GM23338 (cell line): ENCODE data around the gene LRRC19. TPM values are rescaled to one million over a fixed set of nuclear protein-coding genes. Genes with fewer than 3 reads are reported as not detected.

Experiments used
- ATAC-seq: fragments of 200-7000 bp; cut with Tn5 transposase; 3 replicates; pipeline ENCODE4 v1.9.1; 2020
- DNase-seq: peaks from one replicate; pipeline ENCODE4 v3.0.0-alpha.2; 2015; ENCODE audit warnings: low spot score
- H2AFZ ChIP-seq: fragments of 200-600 bp; sonication (generic); 2 replicates; pipeline ENCODE4 v1.8.0; 2016; ENCODE audit warnings: antibody characterized with exemption, mild to moderate bottlenecking, moderate library complexity
- H3F3A ChIP-seq: fragments of 200-600 bp; sonication (generic); replicated peaks from 2 replicates; pipeline ENCODE4 v1.8.0; 2017; ENCODE audit warnings: antibody characterized with exemption, mixed run types, low read depth
- H3K27ac ChIP-seq: fragments of 200-600 bp; sonication (generic); 2 replicates; pipeline ENCODE4 v1.6.1; 2016; ENCODE audit warnings: low read depth
- H3K27me3 ChIP-seq: fragments of 200-600 bp; sonication (generic); 2 replicates; pipeline ENCODE4 v1.8.0; 2016; ENCODE audit warnings: mild to moderate bottlenecking, mixed run types, moderate library complexity; ENCODE audit not compliant: insufficient read depth
- H3K36me3 ChIP-seq: fragments of 200-600 bp; sonication (generic); 2 replicates; pipeline ENCODE4 v1.8.0; 2016; ENCODE audit warnings: mild to moderate bottlenecking; ENCODE audit not compliant: insufficient read depth
- H3K4me1 ChIP-seq: fragments of 200-600 bp; sonication (generic); 2 replicates; pipeline ENCODE4 v1.8.0; 2016; ENCODE audit warnings: mild to moderate bottlenecking, moderate library complexity; ENCODE audit not compliant: insufficient read depth
- H3K4me2 ChIP-seq: fragments of 200-600 bp; sonication (generic); 2 replicates; pipeline ENCODE4 v1.7.1; 2017; ENCODE audit warnings: mixed run types
- H3K4me3 ChIP-seq: fragments of 200-600 bp; sonication (generic); 2 replicates; pipeline ENCODE4 v1.6.1; 2016; ENCODE audit warnings: mixed run types
- H3K79me2 ChIP-seq: fragments of 200-600 bp; sonication (generic); replicated peaks from 2 replicates; pipeline ENCODE4 v1.8.0; 2017; ENCODE audit warnings: mild to moderate bottlenecking; ENCODE audit not compliant: insufficient read depth
- H3K9me2 ChIP-seq: fragments of 200-600 bp; sonication (generic); 2 replicates; pipeline ENCODE4 v1.8.0; 2017; ENCODE audit not compliant: insufficient read depth
- H4K20me1 ChIP-seq: fragments of 200-600 bp; sonication (generic); replicated peaks from 2 replicates; pipeline ENCODE4 v1.8.0; 2017; ENCODE audit warnings: mild to moderate bottlenecking; ENCODE audit not compliant: insufficient read depth
- H3K27ac Mint-ChIP-seq: 2 replicates; pipeline ENCODE4 v1.8.0; 2020; ENCODE audit warnings: inconsistent platforms, mild to moderate bottlenecking, moderate library complexity, mixed read lengths
- H3K27me3 Mint-ChIP-seq: 3 replicates; pipeline ENCODE4 v1.8.0; 2022; ENCODE audit warnings: low read depth, mild to moderate bottlenecking, moderate library complexity, mixed read lengths, inconsistent platforms; ENCODE audit not compliant: insufficient read depth, poor library complexity
- H3K36me3 Mint-ChIP-seq: 3 replicates; pipeline ENCODE4 v1.8.0; 2021; ENCODE audit warnings: low read depth, mild to moderate bottlenecking, inconsistent platforms, moderate library complexity, mixed read lengths
- H3K4me1 Mint-ChIP-seq: 3 replicates; pipeline ENCODE4 v1.8.0; 2020; ENCODE audit warnings: mild to moderate bottlenecking, inconsistent platforms, mixed read lengths
- H3K4me3 Mint-ChIP-seq: 3 replicates; pipeline ENCODE4 v1.8.0; 2021; ENCODE audit warnings: moderate library complexity, mild to moderate bottlenecking, inconsistent platforms, mixed read lengths
- H3K9me3 Mint-ChIP-seq: 3 replicates; pipeline ENCODE4 v1.8.0; 2020; ENCODE audit warnings: moderate library complexity, mild to moderate bottlenecking, inconsistent platforms, mixed read lengths
- CREB1 ChIP-seq: fragments of 250-450 bp; sonication (Bioruptor Pico); IDR thresholded peaks from 2 replicates; pipeline ENCODE4 v1.5.0; 2020; ENCODE audit warnings: low read depth, mild to moderate bottlenecking, moderate library complexity
- CTCF ChIP-seq, 2 experiments: fragments of 200-600 bp in 1 of 2; sonication (generic) in 1 of 2; conservative IDR thresholded peaks; 2 replicates each; pipeline versions ENCODE4 v1.5.1 to v1.6.1; 2016 to 2017; ENCODE audit warnings: antibody characterized with exemption in 2 of 2, low read depth in 2 of 2, mild to moderate bottlenecking in 2 of 2, moderate library complexity in 1 of 2
- EZH2 ChIP-seq: fragments of 200-600 bp; sonication (generic); IDR thresholded peaks from one replicate; pipeline ENCODE4 v1.8.0; 2017; ENCODE audit warnings: antibody characterized with exemption, mild to moderate bottlenecking, low read depth; ENCODE audit not compliant: unreplicated experiment
- EZH2phosphoT487 ChIP-seq: fragments of 200-600 bp; sonication (generic); IDR thresholded peaks from one replicate; pipeline ENCODE4 v1.8.1; 2018; ENCODE audit warnings: antibody characterized with exemption; ENCODE audit not compliant: unreplicated experiment
- JUNB ChIP-seq: IDR thresholded peaks from one replicate; pipeline ENCODE4 v1.6.1; 2016; ENCODE audit warnings: antibody characterized with exemption; ENCODE audit not compliant: unreplicated experiment
- NANOG ChIP-seq: IDR thresholded peaks from 2 replicates; pipeline ENCODE4 v1.6.1; 2016; ENCODE audit warnings: antibody characterized with exemption, borderline replicate concordance
- POLR2AphosphoS5 ChIP-seq: IDR thresholded peaks from 2 replicates; pipeline ENCODE4 v1.6.1; 2016; ENCODE audit warnings: antibody characterized with exemption, low read depth
- STAT1 ChIP-seq: IDR thresholded peaks from one replicate; pipeline ENCODE4 v1.6.1; 2016; ENCODE audit warnings: antibody characterized with exemption; ENCODE audit not compliant: unreplicated experiment
- ZNF114 ChIP-seq: fragments of 250-450 bp; sonication (Bioruptor Pico); IDR thresholded peaks from 2 replicates; pipeline ENCODE4 v1.5.0; 2020; ENCODE audit warnings: mild to moderate bottlenecking, moderate library complexity
- ZNF331 ChIP-seq: fragments of 250-450 bp; sonication (Bioruptor Pico); IDR thresholded peaks from 2 replicates; pipeline ENCODE4 v1.5.0; 2020; ENCODE audit warnings: low read depth, mild to moderate bottlenecking, moderate library complexity
- polyA plus RNA-seq: library from polyadenylated mRNA; unstranded; fragments of >200 nt; fragmentation: Nextera tagmentation; extraction: Ambion mirVana; gene quantifications from 2 replicates; pipeline ENCODE4 v1.2.1, GENCODE V29; 2016
- total RNA-seq: library from RNA; depleted of rRNA; stranded (reverse); fragments of >200 nt; shearing (Covaris generic); gene quantifications from 2 replicates; pipeline ENCODE4 v1.2.3, GENCODE V29; 2014
- TF ChIP-seq, protein P1 (sequence below): IDR thresholded peaks from one replicate; pipeline ENCODE4 v1.6.1; 2018; ENCODE audit warnings: antibody characterized with exemption; ENCODE audit not compliant: unreplicated experiment
- TF ChIP-seq, protein P2 (sequence below): fragments of 250-450 bp; sonication (Bioruptor Pico); IDR thresholded peaks from 2 replicates; pipeline ENCODE4 v1.5.0; 2020; ENCODE audit warnings: mild to moderate bottlenecking, moderate library complexity
- TF ChIP-seq, protein P3 (sequence below): IDR thresholded peaks from 2 replicates; pipeline ENCODE4 v1.6.1; 2016; ENCODE audit warnings: antibody characterized with exemption

The LRRC19 gene
- total and polyA plus RNA-seq, 2 experiments from 2014 or later = 0.71 TPM; not detected in 1

DNA sequence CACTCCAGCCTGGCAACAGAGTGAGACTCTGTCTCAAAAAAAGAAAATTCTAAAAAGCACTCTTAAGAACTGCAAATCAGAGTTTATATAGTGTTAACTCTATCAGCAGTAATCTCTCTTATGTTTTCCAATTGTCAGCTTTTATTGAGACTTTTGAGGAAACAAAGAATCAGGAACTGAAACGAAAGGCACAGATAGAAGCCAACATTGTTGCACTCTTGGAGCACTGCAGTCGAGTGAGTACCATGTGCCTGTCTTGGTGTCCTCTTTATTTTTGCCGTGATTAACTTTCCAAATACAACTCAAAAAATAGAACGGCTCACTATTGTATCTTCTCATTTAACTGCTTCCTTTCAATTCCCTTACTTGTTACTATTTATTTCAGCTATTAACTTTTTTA, 41.7 kb upstream of the LRRC19 start:
- no peak for TF ChIP-seq ZNF114
- no peak for TF ChIP-seq JUNB
- TF ChIP-seq, protein P1, sequence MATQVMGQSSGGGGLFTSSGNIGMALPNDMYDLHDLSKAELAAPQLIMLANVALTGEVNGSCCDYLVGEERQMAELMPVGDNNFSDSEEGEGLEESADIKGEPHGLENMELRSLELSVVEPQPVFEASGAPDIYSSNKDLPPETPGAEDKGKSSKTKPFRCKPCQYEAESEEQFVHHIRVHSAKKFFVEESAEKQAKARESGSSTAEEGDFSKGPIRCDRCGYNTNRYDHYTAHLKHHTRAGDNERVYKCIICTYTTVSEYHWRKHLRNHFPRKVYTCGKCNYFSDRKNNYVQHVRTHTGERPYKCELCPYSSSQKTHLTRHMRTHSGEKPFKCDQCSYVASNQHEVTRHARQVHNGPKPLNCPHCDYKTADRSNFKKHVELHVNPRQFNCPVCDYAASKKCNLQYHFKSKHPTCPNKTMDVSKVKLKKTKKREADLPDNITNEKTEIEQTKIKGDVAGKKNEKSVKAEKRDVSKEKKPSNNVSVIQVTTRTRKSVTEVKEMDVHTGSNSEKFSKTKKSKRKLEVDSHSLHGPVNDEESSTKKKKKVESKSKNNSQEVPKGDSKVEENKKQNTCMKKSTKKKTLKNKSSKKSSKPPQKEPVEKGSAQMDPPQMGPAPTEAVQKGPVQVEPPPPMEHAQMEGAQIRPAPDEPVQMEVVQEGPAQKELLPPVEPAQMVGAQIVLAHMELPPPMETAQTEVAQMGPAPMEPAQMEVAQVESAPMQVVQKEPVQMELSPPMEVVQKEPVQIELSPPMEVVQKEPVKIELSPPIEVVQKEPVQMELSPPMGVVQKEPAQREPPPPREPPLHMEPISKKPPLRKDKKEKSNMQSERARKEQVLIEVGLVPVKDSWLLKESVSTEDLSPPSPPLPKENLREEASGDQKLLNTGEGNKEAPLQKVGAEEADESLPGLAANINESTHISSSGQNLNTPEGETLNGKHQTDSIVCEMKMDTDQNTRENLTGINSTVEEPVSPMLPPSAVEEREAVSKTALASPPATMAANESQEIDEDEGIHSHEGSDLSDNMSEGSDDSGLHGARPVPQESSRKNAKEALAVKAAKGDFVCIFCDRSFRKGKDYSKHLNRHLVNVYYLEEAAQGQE = no peak
- no peak for TF ChIP-seq EZH2phosphoT487
- TF ChIP-seq, protein P2, sequence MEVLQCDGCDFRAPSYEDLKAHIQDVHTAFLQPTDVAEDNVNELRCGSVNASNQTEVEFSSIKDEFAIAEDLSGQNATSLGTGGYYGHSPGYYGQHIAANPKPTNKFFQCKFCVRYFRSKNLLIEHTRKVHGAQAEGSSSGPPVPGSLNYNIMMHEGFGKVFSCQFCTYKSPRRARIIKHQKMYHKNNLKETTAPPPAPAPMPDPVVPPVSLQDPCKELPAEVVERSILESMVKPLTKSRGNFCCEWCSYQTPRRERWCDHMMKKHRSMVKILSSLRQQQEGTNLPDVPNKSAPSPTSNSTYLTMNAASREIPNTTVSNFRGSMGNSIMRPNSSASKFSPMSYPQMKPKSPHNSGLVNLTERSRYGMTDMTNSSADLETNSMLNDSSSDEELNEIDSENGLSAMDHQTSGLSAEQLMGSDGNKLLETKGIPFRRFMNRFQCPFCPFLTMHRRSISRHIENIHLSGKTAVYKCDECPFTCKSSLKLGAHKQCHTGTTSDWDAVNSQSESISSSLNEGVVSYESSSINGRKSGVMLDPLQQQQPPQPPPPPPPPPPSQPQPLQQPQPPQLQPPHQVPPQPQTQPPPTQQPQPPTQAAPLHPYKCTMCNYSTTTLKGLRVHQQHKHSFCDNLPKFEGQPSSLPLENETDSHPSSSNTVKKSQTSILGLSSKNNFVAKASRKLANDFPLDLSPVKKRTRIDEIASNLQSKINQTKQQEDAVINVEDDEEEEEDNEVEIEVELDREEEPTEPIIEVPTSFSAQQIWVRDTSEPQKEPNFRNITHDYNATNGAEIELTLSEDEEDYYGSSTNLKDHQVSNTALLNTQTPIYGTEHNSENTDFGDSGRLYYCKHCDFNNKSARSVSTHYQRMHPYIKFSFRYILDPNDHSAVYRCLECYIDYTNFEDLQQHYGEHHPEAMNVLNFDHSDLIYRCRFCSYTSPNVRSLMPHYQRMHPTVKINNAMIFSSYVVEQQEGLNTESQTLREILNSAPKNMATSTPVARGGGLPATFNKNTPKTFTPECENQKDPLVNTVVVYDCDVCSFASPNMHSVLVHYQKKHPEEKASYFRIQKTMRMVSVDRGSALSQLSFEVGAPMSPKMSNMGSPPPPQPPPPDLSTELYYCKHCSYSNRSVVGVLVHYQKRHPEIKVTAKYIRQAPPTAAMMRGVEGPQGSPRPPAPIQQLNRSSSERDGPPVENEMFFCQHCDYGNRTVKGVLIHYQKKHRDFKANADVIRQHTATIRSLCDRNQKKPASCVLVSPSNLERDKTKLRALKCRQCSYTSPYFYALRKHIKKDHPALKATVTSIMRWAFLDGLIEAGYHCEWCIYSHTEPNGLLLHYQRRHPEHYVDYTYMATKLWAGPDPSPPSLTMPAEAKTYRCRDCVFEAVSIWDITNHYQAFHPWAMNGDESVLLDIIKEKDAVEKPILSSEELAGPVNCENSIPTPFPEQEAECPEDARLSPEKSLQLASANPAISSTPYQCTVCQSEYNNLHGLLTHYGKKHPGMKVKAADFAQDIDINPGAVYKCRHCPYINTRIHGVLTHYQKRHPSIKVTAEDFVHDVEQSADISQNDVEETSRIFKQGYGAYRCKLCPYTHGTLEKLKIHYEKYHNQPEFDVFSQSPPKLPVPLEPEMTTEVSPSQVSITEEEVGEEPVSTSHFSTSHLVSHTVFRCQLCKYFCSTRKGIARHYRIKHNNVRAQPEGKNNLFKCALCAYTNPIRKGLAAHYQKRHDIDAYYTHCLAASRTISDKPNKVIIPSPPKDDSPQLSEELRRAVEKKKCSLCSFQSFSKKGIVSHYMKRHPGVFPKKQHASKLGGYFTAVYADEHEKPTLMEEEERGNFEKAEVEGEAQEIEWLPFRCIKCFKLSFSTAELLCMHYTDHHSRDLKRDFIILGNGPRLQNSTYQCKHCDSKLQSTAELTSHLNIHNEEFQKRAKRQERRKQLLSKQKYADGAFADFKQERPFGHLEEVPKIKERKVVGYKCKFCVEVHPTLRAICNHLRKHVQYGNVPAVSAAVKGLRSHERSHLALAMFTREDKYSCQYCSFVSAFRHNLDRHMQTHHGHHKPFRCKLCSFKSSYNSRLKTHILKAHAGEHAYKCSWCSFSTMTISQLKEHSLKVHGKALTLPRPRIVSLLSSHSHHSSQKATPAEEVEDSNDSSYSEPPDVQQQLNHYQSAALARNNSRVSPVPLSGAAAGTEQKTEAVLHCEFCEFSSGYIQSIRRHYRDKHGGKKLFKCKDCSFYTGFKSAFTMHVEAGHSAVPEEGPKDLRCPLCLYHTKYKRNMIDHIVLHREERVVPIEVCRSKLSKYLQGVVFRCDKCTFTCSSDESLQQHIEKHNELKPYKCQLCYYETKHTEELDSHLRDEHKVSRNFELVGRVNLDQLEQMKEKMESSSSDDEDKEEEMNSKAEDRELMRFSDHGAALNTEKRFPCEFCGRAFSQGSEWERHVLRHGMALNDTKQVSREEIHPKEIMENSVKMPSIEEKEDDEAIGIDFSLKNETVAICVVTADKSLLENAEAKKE (CRISPR knock-in tag) = no peak
- TF ChIP-seq NANOG = no peak
- TF ChIP-seq POLR2AphosphoS5 = no peak
- TF ChIP-seq ZNF331 = no peak
- TF ChIP-seq, protein P3, sequence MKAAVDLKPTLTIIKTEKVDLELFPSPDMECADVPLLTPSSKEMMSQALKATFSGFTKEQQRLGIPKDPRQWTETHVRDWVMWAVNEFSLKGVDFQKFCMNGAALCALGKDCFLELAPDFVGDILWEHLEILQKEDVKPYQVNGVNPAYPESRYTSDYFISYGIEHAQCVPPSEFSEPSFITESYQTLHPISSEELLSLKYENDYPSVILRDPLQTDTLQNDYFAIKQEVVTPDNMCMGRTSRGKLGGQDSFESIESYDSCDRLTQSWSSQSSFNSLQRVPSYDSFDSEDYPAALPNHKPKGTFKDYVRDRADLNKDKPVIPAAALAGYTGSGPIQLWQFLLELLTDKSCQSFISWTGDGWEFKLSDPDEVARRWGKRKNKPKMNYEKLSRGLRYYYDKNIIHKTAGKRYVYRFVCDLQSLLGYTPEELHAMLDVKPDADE = no peak
- no peak for TF ChIP-seq CREB1
- no peak for TF ChIP-seq CTCF (conservative IDR thresholded peaks at IDR 0.05; ENCODE audit: low read depth in 2 of 2)
- no peak for TF ChIP-seq EZH2
- no peak for TF ChIP-seq STAT1
- H3F3A ChIP-seq = no peaks in the 10 kb centered on the region
- no peaks in the 10 kb centered on the region for H3K4me1 ChIP-seq
- H4K20me1 ChIP-seq = no peaks in the 10 kb centered on the region
- no peak overlapping the region for H3K4me2 ChIP-seq
- H3K9me2 ChIP-seq = no peaks in the 10 kb centered on the region
- ATAC-seq (no peak), DNase-seq (no peak)
- H3K27me3 ChIP-seq = no peaks in the 10 kb centered on the region
- Mint-ChIP-seq H3K27ac (no peak overlapping the region), H3K4me1 (no peaks in the 10 kb centered on the region), H3K4me3 (no peak overlapping the region), H3K9me3 (no peaks in the 10 kb centered on the region), H3K36me3 (no peaks in the 10 kb centered on the region), H3K27me3 (peaks cover 2% of the 10 kb centered on the region)
- no peak overlapping the region for H2AFZ ChIP-seq
- H3K4me3 ChIP-seq = no peak overlapping the region
- H3K36me3 ChIP-seq = no peaks in the 10 kb centered on the region; the same call in 1 of the 2 replicates
- H3K79me2 ChIP-seq = no peaks in the 10 kb centered on the region
- H3K27ac ChIP-seq = no peak overlapping the region
